HG02840 (cell line): Measurements from ENCODE around the gene MZT2B.
"Not testable (repeated sequence)": the region's sequence is repeated elsewhere in the genome, so short reads cannot be mapped to it uniquely, and the experiment has no call there.

ENCODE experiments used
- ATAC-seq: cut with Tn5 transposase; IDR thresholded peaks from one replicate; pipeline ENCODE4 v1.9.1; 2021; ENCODE audit warnings: mild to moderate bottlenecking, moderate library complexity, moderate number of reproducible peaks; ENCODE audit not compliant: unreplicated experiment, low FRiP score

MZT2B gene

DNA sequence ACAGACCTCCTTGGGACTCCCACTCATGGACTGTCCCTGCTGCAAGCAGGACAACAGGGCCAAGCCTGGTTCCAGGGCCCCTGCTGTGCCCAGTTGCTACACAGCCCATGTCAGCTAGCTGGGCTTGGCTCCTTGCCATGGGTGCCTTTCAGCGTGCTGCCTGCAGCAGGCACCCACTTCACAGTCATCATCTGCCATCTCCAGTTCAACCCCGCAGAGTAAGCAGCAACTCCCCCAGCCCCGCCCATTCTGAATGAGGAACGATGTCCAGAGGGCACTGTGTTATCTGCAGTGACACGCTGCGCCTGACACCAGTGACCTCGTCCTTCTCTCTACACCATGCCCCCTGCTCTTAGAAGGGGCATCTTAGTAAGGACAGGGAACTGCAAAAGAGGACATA is 20.5 kb downstream of the MZT2B start:
- ATAC-seq, result not testable (repeated sequence)

DNA sequence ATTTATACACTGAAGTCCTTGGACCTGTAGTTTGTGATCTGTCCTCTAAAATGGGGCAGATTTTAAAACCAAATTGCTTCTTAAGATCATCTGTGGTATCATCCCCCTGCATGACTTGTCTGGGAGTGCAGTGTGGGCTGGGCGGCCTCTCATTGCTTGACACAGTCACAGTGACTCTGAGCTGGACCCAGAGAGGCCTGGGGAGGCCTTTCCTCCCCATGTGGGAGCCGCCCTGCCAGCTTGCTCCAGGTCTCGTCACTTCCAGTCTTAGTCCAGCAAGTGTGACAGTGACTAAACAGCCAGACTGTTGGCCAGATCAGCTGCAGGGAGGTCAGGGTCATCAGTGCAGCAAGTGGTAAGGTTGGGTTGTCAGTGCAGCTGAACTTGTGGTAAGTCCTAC is 21.1 kb downstream of the MZT2B start:
- not testable (repeated sequence) for ATAC-seq

DNA sequence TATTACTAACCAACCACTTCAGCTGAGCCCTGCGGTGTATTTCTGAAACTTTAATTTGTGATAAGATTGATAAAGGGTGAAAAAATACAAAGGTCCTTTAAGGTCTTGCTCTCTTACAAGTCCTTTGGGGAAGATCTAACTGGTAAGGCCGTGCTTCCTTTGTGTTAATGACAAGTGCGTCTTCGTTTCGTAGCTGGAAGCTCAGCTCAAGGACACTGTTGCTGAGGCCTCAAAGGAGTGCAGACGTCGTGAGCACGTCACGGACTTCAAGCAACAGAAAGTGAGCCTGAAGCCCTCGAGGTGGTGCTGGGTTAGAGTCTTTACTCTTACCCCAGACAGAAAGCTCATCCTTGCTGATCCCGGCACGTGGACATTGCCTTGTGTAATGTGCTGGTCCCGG is 25.0 kb downstream of the MZT2B start:
- not testable (repeated sequence) for ATAC-seq

GRCh38 chr2:130219147-130219546 is 37.1 kb downstream of the MZT2B start:
- ATAC-seq, result not testable (repeated sequence)

DNA sequence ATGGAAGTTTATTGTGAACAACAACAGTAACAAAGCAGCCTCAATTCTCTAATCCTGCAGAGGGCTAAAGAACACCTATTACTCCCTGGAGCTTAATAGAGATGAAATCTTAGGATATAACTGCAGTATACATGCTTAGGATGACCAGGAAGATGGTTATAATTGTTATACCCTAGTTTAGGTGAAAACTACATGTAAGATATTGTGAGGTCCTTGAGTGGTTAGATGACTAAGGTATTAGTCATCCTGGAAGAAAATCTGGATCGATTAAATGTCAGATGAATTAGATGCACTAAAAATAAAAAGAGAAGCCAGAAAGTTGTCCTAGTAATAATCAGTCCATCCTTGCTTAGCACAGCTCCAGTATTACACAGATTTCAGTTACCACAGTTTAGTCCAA is 38.4 kb downstream of the MZT2B start:
- ATAC-seq, result not testable (repeated sequence)

- not testable (repeated sequence) for ATAC-seq
Observed at GRCh38 chr2:130222523-130222922, 40.5 kb downstream of the MZT2B start.

GRCh38 chr2:130228005-130228404 is 45.9 kb downstream of the MZT2B start:
- ATAC-seq, result not testable (repeated sequence)

- ATAC-seq, result not testable (repeated sequence)
Observed at GRCh38 chr2:130228467-130229160, 46.6 kb downstream of the MZT2B start.

DNA sequence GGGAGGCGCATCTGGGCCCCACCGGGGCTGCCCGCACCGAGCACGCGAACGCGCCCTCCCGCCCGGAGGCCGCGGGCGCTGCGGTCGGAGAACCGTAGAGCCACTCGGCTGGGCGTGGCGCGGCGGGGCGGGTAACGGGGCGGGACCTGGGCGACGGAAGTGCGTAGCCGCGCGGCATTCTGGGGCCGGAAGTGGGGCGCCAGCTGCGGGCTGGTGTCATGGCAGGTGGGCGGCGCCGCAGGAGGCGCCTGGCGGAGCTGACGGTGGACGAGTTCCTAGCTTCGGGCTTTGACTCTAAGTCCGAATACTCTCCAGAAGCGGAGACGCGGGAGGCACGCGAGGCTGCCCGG is 47.1 kb downstream of the MZT2B start:
- peak; percentile 81 for ATAC-seq

GRCh38 chr2:130230376-130230775 is 48.3 kb downstream of the MZT2B start:
- ATAC-seq, result not testable (repeated sequence)

DNA sequence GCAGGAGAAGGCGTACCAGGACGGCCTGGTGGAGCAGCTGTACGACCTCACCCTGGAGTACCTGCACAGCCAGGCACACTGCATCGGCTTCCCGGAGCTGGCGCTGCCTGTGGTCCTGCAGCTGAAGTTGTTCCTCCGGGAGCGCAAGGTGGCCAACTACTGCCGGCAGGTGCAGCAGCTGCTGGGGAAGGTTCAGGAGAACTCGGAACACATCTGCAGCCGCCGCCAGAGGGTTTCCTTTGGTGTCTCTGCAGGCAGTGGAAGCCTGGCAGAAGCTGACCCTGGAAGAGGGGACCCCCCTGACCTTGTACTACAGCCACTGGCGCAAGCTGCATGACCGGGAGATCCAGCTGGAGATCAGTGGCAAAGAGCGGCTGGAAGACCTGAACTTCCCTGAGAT is 48.8 kb downstream of the MZT2B start:
- not testable (repeated sequence) for ATAC-seq

GRCh38 chr2:130231656-130232055 is 49.6 kb downstream of the MZT2B start:
- ATAC-seq, result no peak

- ATAC-seq, result not testable (repeated sequence)
Observed at GRCh38 chr2:130233066-130233465, 51.0 kb downstream of the MZT2B start.

DNA sequence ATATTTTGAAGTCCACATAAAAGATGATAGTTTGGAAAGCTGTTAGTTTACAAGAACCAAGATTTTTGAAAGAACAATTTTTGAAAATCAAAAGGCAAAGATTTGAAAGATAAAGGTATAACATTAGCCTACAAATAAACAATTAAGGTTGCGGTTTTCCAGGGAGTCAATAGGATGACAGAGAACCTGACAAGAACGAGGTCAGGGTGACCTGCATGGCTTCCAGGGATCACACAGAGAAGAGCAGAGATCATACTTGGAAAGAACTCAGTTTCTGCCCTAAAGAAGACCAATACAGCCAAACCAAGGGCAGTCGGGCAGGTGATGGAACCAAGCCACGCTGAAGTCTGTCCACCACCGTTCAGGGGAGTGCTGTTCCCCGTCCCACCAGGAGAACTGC is 57.5 kb downstream of the MZT2B start:
- not testable (repeated sequence) for ATAC-seq
